Upper lobe of right lung (tissue), 1 donor: ENCODE results near the gene PIK3CD. TPM values are rescaled to one million over a fixed set of nuclear protein-coding genes. Genes with fewer than 3 reads are reported as not detected.

ENCODE experiments used
- ATAC-seq: fragments of 200-7000 bp; cut with Tn5 transposase; one replicate; pipeline ENCODE4 v1.9.1; 2020; ENCODE audit warnings: mild to moderate bottlenecking, moderate library complexity
- DNase-seq: peaks from one replicate; pipeline ENCODE4 v3.0.0-alpha.2; 2020
- H3K27ac ChIP-seq: fragments of 200-600 bp; one replicate; pipeline ENCODE4 v1.8.0; 2022
- H3K27me3 ChIP-seq: fragments of 200-600 bp; one replicate; pipeline ENCODE4 v1.8.0; 2022; ENCODE audit warnings: mild to moderate bottlenecking
- H3K36me3 ChIP-seq: fragments of 200-600 bp; one replicate; pipeline ENCODE4 v1.8.0; 2022
- H3K4me1 ChIP-seq: fragments of 200-600 bp; one replicate; pipeline ENCODE4 v1.8.0; 2022
- H3K4me3 ChIP-seq: fragments of 200-600 bp; one replicate; pipeline ENCODE4 v1.8.0; 2022; ENCODE audit warnings: mild to moderate bottlenecking
- H3K9me3 ChIP-seq: fragments of 200-600 bp; one replicate; pipeline ENCODE4 v1.8.0; 2022
- intact Hi-C: fragments of 100-400 bp; cut with DNase I; formaldehyde crosslinking; loops from one replicate; pipeline ENCODE4 v1.11.0; 2022
- total RNA-seq: library from RNA; stranded (reverse); fragmentation: NEBNext Ultra II Directional; extraction: Animal tissue kit (Norgen Biotek cat#: 25700); gene quantifications from one replicate; pipeline ENCODE4 v1.2.1, GENCODE V29; 2021
- TF ChIP-seq, protein P1 (sequence below): fragments of 200-600 bp; IDR thresholded peaks from one replicate; pipeline ENCODE4 v1.8.0; 2022; ENCODE audit warnings: antibody characterized with exemption
- donor health status: DM: no; HTN: yes; CAD: no; lungs with severe emphysema.

Gene PIK3CD
- total RNA-seq, 1 donor from 2014 or later, result 18.2 TPM

DNA sequence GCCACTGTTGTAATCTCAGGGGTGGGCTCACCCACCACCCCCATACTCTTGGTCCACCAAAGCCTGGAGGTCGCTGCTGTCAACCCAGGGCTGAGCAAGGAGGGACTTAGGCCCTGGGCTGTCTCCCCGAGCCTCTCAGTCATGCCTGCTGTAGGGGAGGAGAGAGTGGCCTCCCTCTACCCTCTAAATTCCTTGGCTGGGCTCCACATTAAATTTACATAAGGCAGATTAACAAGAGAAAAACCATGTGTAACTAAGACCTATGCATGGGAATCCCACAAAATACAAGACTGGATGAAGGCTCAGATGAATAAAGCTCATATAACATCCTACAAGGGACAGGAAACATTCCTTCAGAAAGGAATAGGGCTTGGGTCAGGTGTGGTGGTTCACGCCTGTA is 1.8 kb upstream of the PIK3CD start:
- DNase-seq, result no peak
- Histone ChIP-seq H3K9me3 (no peaks in the 10 kb centered on the region), H3K27me3 (peaks cover 12% of the 10 kb centered on the region), H3K4me1 (no peaks in the 10 kb centered on the region), H3K27ac (no peak overlapping the region), H3K4me3 (no peak overlapping the region), H3K36me3 (no peaks in the 10 kb centered on the region)
- no peak for ATAC-seq
- TF ChIP-seq, protein P1, sequence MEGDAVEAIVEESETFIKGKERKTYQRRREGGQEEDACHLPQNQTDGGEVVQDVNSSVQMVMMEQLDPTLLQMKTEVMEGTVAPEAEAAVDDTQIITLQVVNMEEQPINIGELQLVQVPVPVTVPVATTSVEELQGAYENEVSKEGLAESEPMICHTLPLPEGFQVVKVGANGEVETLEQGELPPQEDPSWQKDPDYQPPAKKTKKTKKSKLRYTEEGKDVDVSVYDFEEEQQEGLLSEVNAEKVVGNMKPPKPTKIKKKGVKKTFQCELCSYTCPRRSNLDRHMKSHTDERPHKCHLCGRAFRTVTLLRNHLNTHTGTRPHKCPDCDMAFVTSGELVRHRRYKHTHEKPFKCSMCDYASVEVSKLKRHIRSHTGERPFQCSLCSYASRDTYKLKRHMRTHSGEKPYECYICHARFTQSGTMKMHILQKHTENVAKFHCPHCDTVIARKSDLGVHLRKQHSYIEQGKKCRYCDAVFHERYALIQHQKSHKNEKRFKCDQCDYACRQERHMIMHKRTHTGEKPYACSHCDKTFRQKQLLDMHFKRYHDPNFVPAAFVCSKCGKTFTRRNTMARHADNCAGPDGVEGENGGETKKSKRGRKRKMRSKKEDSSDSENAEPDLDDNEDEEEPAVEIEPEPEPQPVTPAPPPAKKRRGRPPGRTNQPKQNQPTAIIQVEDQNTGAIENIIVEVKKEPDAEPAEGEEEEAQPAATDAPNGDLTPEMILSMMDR, result no peak
- intact Hi-C loops, result no loop called here

DNA sequence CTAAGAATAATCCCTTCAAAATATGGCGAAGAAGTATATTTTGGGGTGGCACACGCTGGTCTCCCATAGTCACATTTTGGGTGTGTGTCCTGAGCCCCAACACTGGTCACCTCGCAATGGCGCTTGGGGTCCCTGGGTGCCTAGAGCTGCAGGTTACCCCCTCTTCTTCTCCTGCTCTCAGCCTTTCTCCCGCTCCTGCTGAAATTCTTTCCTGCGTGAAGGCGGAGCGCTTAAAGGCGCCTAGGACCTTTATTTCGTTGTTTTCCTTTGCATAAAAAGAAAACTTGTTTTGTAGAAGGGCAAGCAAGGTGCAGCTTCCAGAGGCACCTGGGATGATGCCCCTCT is 339 bp upstream of the PIK3CD start:
- TF ChIP-seq, protein P1, result no peak
- DNase-seq, result no peak
- Histone ChIP-seq H3K27ac (peak overlapping the region; percentile 60), H3K4me1 (peaks cover 3% of the 10 kb centered on the region), H3K9me3 (no peaks in the 10 kb centered on the region), H3K27me3 (peaks cover 12% of the 10 kb centered on the region), H3K36me3 (no peaks in the 10 kb centered on the region), H3K4me3 (peak overlapping the region; percentile 55)
- intact Hi-C loops, result no loop called here
- ATAC-seq, result no peak

DNA sequence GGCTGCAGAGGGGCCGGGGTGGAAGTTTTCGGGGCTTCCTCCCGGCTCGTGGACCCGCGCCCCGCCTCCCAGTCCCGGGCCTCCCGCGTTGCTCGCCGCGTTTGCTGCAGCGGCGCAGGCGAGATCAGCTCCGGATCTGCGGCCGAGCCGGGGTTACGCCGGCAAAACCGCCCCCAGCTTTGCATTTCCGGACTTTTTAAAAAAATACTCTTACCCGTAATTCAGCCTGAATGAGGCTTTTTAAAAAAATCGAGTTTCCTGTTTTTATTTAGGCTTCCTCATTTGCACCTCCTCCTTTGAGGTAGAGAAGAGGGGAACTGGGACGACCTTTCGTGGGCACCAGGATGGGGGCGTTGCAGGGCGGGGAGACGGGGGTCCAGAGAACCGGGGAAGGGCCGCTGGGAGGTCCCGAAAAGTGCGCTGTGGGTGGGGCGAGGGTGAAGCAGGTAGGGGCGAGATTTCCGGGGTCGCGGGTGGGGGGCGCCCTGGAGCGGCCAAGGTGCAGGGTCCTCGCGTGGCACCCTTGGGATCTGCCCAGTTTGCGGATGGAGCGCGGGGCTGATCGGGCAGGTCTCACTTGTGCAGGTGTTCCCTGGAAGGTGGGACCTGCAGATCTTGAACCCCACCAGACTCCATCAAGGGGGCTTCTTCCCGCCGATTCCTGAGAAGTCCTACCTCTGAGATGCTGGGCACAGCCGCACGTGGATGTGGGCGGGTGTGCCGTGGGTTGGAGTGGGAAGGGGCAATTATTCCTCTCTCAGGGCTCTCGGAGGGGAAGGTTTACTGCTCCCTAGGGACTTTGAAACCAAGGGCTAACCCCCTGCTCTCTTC is 1.1 kb downstream of the PIK3CD start:
- peaks cover 12% of the 10 kb centered on the region for H3K27me3 ChIP-seq
- H3K4me1 ChIP-seq, result peaks cover 3% of the 10 kb centered on the region
- peak overlapping the region; percentile 55 for H3K4me3 ChIP-seq
- peak overlapping the region; percentile 60 for H3K27ac ChIP-seq
- ATAC-seq, result peak; percentile 57
- no peaks in the 10 kb centered on the region for H3K9me3 ChIP-seq
- no peaks in the 10 kb centered on the region for H3K36me3 ChIP-seq
- TF ChIP-seq, protein P1, result no peak
- DNase-seq, result peak; percentile 76
- intact Hi-C loops, result no loop called here

DNA sequence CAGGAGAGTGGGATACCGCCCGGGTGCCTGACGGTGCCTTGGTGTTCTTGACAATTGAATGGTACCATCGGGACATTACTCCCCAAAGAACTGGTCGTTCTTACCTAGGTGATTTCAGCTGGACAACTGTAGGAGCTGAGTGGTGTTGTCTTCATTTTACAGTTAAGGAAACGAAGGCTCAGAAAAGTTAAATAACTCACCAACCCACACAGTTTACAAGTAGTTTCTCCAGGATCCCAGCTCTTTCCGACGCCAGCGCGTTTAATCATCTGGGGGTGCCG is 1.6 kb downstream of the PIK3CD start:
- peaks cover 12% of the 10 kb centered on the region for H3K27me3 ChIP-seq
- no peak for ATAC-seq
- intact Hi-C loops, result no loop called here
- no peaks in the 10 kb centered on the region for H3K9me3 ChIP-seq
- no peak for DNase-seq
- TF ChIP-seq, protein P1, result no peak
- H3K36me3 ChIP-seq, result no peaks in the 10 kb centered on the region
- H3K27ac ChIP-seq, result peak overlapping the region; percentile 24
- peak overlapping the region; percentile 55 for H3K4me3 ChIP-seq
- H3K4me1 ChIP-seq, result peaks cover 3% of the 10 kb centered on the region

DNA sequence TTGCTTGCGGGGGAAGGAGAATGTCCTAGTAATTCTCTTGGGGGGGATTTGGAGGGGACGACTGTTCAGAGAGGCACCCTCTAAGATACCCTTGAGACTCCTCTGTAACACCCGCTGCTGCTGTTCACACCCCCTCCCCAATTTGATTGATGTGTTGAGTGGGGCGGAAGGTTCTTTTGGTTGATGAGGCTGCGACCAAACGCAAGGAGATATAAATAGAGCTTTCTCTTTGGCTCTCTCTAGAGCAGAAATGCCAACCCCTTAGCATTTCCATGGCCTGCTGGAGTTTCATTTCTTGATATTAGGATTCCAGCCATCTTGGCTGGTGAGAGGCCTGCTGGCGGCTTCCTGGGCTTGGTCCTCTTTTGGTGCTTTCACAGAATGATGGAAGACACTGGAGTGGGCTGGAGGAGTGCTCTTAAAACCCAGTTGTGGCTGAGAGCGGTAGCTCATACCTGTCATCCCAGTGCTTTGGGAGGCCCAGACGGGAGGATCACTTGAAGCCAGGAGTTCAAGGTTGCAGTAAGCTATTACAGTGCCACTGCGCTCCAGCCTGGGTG is 2.0 kb downstream of the PIK3CD start:
- Histone ChIP-seq H3K4me3 (peak overlapping the region; percentile 55), H3K9me3 (no peaks in the 10 kb centered on the region), H3K27me3 (peaks cover 12% of the 10 kb centered on the region), H3K4me1 (peaks cover 3% of the 10 kb centered on the region), H3K36me3 (no peaks in the 10 kb centered on the region), H3K27ac (peak overlapping the region; percentile 24)
- intact Hi-C loops, result no loop called here
- TF ChIP-seq, protein P1, result no peak
- ATAC-seq (no peak), DNase-seq (no peak)
